HEK293 (cell line): ENCODE data around the gene UBR4.

ENCODE experiments used
- CTCF ChIA-PET: fragments of 350-600 bp; formaldehyde crosslinking; extraction: SDS; loops from one replicate; lab custom pipeline; 2021; ENCODE audit warnings: antibody characterized with exemption; lab: Yijun Ruan, JAX
- POLR2A ChIA-PET: fragments of 300-600 bp; formaldehyde crosslinking; extraction: SDS; loops from one replicate; lab custom pipeline; 2020; ENCODE audit warnings: antibody characterized with exemption, inconsistent platforms; lab: Yijun Ruan, JAX
- H3K27ac ChIP-seq: fragments of 200-500 bp; sonication (Bioruptor generic); 2 replicates; pipeline ENCODE4 v1.5.1; 2014; ENCODE audit warnings: low read depth, low read length, control low read depth, inconsistent platforms; ENCODE audit errors: extremely low read depth
- H3K36me3 ChIP-seq, 2 experiments: fragments of 200-500 bp in 1 of 2; sonication (Bioruptor generic) in 1 of 2; 1 replicate in 1 of 2; 2 replicates in 1 of 2; pipeline ENCODE4 v1.5.1; 2014 to 2017; ENCODE audit warnings: inconsistent platforms in 2 of 2, low read length in 2 of 2; ENCODE audit not compliant: control insufficient read depth in 2 of 2, insufficient read depth in 1 of 2
- H3K4me1 ChIP-seq: fragments of 200-500 bp; sonication (Bioruptor generic); 2 replicates; pipeline ENCODE4 v1.5.1; 2014; ENCODE audit warnings: mild to moderate bottlenecking, low read length, inconsistent platforms; ENCODE audit not compliant: control insufficient read depth, insufficient read depth
- H3K4me3 ChIP-seq: 2 replicates; pipeline ENCODE4 v1.5.1; 2011; ENCODE audit warnings: low read depth, mild to moderate bottlenecking, control low read depth, low read length, moderate library complexity
- H3K9me3 ChIP-seq: fragments of 200-500 bp; sonication (Bioruptor generic); 2 replicates; pipeline ENCODE4 v1.5.1; 2014; ENCODE audit warnings: low read depth, low read length, inconsistent platforms; ENCODE audit not compliant: control insufficient read depth, insufficient read depth
- PRDM10 ChIP-seq: fragments of 450-650 bp; formaldehyde crosslinking; IDR thresholded peaks from 2 replicates; pipeline ENCODE4 v1.5.1; 2016; ENCODE audit warnings: missing biosample characterization, missing genetic modification characterization
- ZBTB21 ChIP-seq: fragments of 450-650 bp; formaldehyde crosslinking; IDR thresholded peaks from 2 replicates; pipeline ENCODE4 v1.5.1; 2017; ENCODE audit warnings: missing biosample characterization, missing genetic modification characterization
- ZNF112 ChIP-seq: fragments of 450-650 bp; formaldehyde crosslinking; IDR thresholded peaks from 2 replicates; pipeline ENCODE4 v1.5.0; 2017; ENCODE audit warnings: missing biosample characterization, missing genetic modification characterization
- ZNF146 ChIP-seq: fragments of 450-650 bp; formaldehyde crosslinking; IDR thresholded peaks from 2 replicates; pipeline ENCODE4 v1.5.1; 2016; ENCODE audit warnings: missing biosample characterization, missing genetic modification characterization
- ZNF23 ChIP-seq: fragments of 450-650 bp; formaldehyde crosslinking; IDR thresholded peaks from 2 replicates; pipeline ENCODE4 v1.5.1; 2016; ENCODE audit warnings: missing biosample characterization, missing genetic modification characterization, borderline replicate concordance
- ZNF248 ChIP-seq: fragments of 450-650 bp; formaldehyde crosslinking; IDR thresholded peaks from 2 replicates; pipeline ENCODE4 v1.5.1; 2017; ENCODE audit warnings: missing biosample characterization, missing genetic modification characterization
- ZNF274 ChIP-seq, 2 experiments: fragments of 200-500 bp in 1 of 2; fragments of 450-650 bp in 1 of 2; sonication (Bioruptor generic) in 1 of 2; formaldehyde crosslinking in 1 of 2; IDR thresholded peaks; 2 replicates each; pipeline versions ENCODE4 v1.5.1 to v1.6.1; 2014 to 2016; ENCODE audit warnings: borderline replicate concordance in 1 of 2, inconsistent platforms in 1 of 2, low read length in 1 of 2, missing biosample characterization in 1 of 2, missing genetic modification characterization in 1 of 2
- ZNF404 ChIP-seq: fragments of 450-650 bp; formaldehyde crosslinking; IDR thresholded peaks from 2 replicates; pipeline ENCODE4 v1.5.1; 2017; ENCODE audit warnings: missing biosample characterization, missing genetic modification characterization
- ZNF518A ChIP-seq: fragments of 450-650 bp; formaldehyde crosslinking; conservative IDR thresholded peaks from 2 replicates; pipeline ENCODE4 v1.5.1; 2016; ENCODE audit warnings: low read depth, missing biosample characterization, missing genetic modification characterization
- ZNF561 ChIP-seq: fragments of 450-650 bp; IDR thresholded peaks from 2 replicates; pipeline ENCODE4 v1.5.1; 2018; ENCODE audit warnings: missing biosample characterization, missing genetic modification characterization, borderline replicate concordance
- ZNF580 ChIP-seq: fragments of 450-650 bp; formaldehyde crosslinking; IDR thresholded peaks from 2 replicates; pipeline ENCODE4 v1.5.1; 2016; ENCODE audit warnings: missing biosample characterization, missing genetic modification characterization
- ZNF596 ChIP-seq: fragments of 450-650 bp; IDR thresholded peaks from 2 replicates; pipeline ENCODE4 v1.5.0; 2018; ENCODE audit warnings: missing biosample characterization, mild to moderate bottlenecking, missing genetic modification characterization, moderate library complexity
- ZNF624 ChIP-seq: fragments of 450-650 bp; formaldehyde crosslinking; IDR thresholded peaks from 2 replicates; pipeline ENCODE4 v1.5.1; 2017; ENCODE audit warnings: missing biosample characterization, missing genetic modification characterization
- ZNF670 ChIP-seq: fragments of 450-650 bp; formaldehyde crosslinking; IDR thresholded peaks from 2 replicates; pipeline ENCODE4 v1.5.1; 2016; ENCODE audit warnings: missing biosample characterization, missing genetic modification characterization, low read depth
- ZNF843 ChIP-seq: fragments of 450-650 bp; formaldehyde crosslinking; IDR thresholded peaks from 2 replicates; pipeline ENCODE4 v1.5.1; 2016; ENCODE audit warnings: missing biosample characterization, missing genetic modification characterization
- ZSCAN30 ChIP-seq: fragments of 450-650 bp; IDR thresholded peaks from 2 replicates; pipeline ENCODE4 v1.5.1; 2018; ENCODE audit warnings: missing biosample characterization, mild to moderate bottlenecking, missing genetic modification characterization, moderate library complexity

The UBR4 gene

GRCh38 chr1:19156676-19157075, 53.4 kb downstream of the UBR4 start:
- Histone ChIP-seq H3K4me1 (no peaks in the 10 kb centered on the region), H3K36me3 (peaks cover 65 to 100% of the 10 kb centered on the region in 2 experiments), H3K4me3 (no peak overlapping the region), H3K9me3 (no peaks in the 10 kb centered on the region), H3K27ac (no peak overlapping the region)
- TF ChIP-seq ZNF23 = no peak
- no peak for TF ChIP-seq ZNF843 (tag by site-specific recombination)
- no peak for TF ChIP-seq PRDM10 (tag by site-specific recombination)
- TF ChIP-seq ZNF624 = no peak
- TF ChIP-seq ZNF274 (IDR thresholded peaks at IDR 0.05; ENCODE audit: low read length) = no peak
- no peak for TF ChIP-seq ZNF274 (tag by site-specific recombination; IDR thresholded peaks at IDR 0.05; ENCODE audit: borderline replicate concordance)
- TF ChIP-seq ZNF404 (tag by site-specific recombination) = no peak
- TF ChIP-seq ZSCAN30 (tag by site-specific recombination) = no peak
- ChIA-PET POLR2A (no interaction called here), CTCF (interaction anchor here (0.6 to 1.1 kb wide), 2 partner anchors 10 to 58 kb away, joined by 3 read pairs; no protein-coding TSS in a partner anchor)

GRCh38 chr1:19154876-19155275, 55.2 kb downstream of the UBR4 start:
- TF ChIP-seq ZBTB21 (tag by site-specific recombination) = no peak
- TF ChIP-seq ZNF146 = no peak
- no peak for TF ChIP-seq ZNF518A (tag by site-specific recombination)
- TF ChIP-seq ZNF112 = no peak
- no peak for TF ChIP-seq ZNF248 (tag by site-specific recombination)
- TF ChIP-seq ZNF670 (tag by site-specific recombination) = no peak
- TF ChIP-seq ZNF404 (tag by site-specific recombination) = no peak
- TF ChIP-seq ZNF561 (tag by site-specific recombination) = no peak
- TF ChIP-seq ZNF580 = no peak
- no peak for TF ChIP-seq ZNF596
- no peak overlapping the region for H3K4me3 ChIP-seq
- no peaks in the 10 kb centered on the region for H3K9me3 ChIP-seq
- H3K36me3 ChIP-seq = peaks cover 49 to 100% of the 10 kb centered on the region in 2 experiments
- ChIA-PET POLR2A (no interaction called here), CTCF (interaction anchor here (0.5 to 0.7 kb wide), 2 partner anchors 22 to 270 kb away, joined by 3 to 4 read pairs; no protein-coding TSS in a partner anchor)
- no peaks in the 10 kb centered on the region for H3K4me1 ChIP-seq
- H3K27ac ChIP-seq = no peak overlapping the region
